Measurements from ENCODE around the gene DYNC2LI1.

The DYNC2LI1 gene

DNA sequence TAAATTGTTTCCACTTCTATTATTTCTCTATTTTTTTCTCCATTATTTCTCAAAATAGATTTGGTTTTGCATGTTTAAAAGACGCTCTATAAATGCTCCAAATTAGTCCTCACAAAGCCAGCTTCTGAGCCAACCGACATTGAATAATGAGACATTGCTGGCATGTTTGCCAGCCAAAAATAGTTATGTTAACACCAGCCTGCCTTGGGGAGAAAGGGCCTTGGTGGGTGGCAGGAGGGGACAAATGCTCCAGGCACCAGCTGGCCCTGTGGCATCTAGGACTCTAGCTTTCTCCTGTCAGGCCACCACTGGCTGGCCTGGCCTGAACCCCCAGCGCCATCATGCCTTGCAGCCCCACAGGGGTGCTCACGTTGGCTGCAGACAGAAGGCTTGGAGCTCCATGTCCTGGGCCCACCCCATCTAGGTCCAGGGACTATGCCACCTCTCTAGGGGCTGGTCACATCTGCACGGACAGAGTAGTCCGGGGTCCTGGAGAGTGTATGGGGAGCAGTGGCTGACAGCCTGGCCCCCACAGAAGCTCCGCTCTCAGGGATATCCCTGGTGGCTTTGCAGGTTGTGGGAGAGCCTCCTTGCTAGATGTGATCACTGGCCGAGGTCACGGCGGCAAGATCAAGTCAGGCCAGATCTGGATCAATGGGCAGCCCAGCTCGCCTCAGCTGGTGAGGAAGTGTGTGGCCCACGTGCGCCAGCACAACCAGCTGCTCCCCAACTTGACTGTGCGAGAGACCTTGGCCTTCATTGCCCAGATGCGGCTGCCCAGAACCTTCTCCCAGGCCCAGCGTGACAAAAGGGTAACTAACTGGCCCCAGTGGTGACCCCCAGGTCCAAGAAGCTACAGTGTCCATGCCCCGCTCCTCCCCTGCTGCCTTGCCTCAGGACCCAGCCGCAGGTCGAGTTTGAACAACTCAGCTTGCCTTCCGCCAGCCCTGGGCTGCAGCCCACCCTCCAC lies 77.5 kb downstream of the DYNC2LI1 start:
- DNase-seq, result no peak

DNA sequence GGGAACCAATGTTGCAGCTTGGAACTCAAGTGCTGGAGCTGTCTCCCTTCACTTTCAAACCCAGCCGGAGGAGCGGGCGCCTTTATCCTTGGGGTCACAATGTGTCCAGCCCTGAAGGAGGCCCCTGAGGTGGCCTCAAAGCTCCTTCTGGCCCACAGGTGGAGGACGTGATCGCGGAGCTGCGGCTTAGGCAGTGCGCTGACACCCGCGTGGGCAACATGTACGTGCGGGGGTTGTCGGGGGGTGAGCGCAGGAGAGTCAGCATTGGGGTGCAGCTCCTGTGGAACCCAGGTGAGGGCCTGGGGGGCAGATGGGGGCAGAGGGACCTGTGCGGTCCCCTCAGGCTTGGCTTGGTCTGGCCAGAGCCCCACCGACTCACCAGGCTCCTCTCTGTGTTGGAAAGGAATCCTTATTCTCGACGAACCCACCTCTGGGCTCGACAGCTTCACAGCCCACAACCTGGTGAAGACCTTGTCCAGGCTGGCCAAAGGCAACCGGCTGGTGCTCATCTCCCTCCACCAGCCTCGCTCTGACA lies 78.4 kb downstream of the DYNC2LI1 start:
- no peak for DNase-seq

DNA sequence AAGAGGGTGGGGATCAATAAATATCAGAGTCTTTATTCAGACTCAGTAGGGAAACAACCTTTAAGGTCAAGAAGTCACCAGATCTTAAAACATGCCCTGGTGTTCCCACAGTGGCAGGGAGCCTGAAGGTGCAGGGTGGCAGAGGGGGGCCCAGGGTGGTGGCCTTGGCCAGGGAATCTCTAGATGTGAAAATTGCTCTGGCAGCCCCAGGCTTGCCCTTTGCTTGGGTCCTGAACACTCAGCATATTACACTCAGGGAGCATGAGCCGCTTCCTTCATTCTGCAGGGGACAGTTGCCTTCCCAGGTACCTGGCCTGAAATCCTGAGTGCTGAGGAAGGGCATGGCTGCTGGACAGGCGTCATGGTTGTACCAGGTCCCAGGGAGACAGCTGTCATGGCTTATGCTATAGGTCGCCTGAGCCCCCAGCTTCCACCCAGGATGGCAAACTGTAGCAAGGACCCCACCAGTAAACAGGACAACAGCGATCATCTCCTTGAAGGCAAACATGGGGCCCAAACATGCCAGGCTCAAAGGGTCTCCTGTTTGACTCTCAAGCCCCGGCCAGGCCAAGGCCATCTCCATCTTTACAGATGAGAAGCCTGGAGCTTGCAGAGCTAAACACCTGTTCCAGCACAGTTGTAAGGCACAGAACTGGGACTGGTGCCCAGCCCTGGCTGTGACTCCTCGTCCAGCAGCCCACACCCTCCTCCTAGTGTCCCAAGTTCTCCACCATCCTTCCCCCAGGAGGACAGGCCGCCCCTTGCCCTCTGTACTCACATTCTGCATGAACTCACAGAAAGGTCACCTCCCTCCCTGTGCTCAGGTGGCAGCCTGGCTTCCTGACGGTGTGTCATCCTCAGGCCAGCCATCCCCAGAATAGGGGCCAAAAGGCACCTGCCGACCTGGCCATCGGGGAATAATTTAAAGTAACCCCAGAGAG lies 79.6 kb downstream of the DYNC2LI1 start:
- no peak for DNase-seq

DNA sequence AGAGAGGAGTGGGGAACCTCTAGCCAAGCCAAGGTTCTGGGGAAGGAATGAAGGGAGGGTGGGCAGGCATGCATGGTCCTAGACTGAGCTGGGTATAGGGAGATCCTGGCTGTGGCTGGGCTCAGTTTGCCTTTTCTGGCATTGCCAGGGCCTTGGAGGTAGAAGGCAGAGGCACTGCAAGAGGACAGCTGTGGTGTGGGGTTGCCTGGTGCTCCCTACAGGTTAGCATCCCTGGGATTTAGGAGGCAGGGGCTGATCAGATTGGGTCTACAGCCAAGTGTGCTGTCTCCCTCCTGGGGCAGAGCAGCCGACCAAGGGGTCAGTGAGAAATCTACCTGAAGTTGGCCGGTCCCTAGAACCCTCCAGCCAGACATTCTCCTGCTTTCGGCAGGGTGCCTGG lies 80.8 kb downstream of the DYNC2LI1 start:
- DNase-seq, result no peak

DNA sequence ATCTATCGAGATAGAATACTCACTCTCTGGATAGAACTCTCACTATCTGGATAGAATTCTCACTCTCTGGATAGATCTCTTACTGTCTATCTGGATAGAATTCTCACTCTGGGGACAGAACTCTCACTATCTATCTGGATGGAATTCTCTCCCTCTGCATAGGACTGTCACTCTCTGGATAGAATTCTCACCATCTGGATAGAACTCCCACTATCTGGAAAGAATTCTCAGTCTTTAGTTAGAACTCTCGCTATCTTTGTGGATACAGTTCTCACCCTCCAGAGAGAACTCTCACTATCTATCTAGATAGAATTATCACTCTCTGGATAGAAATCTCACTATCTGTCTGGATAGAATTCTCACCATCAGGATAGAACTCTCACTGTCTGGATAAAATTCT lies 81.5 kb downstream of the DYNC2LI1 start:
- no peak for DNase-seq

Data from SHP77 (cell line).